HepG2 (cell line): ENCODE results near the gene RRP36. TPM values are rescaled to one million over a fixed set of nuclear protein-coding genes. Genes with fewer than 3 reads are reported as not detected.

Source experiments
- ARNT ChIP-seq: fragments of 450-650 bp; IDR thresholded peaks from 2 replicates; pipeline ENCODE4 v1.6.1; 2017
- MBNL3 ChIP-seq: fragments of 250-450 bp; sonication (Bioruptor Pico); conservative IDR thresholded peaks from 2 replicates; pipeline ENCODE4 v1.8.0; 2022; ENCODE audit warnings: mild to moderate bottlenecking, inconsistent platforms
- MZF1 ChIP-seq: sonication (generic); formaldehyde crosslinking; IDR thresholded peaks from 2 replicates; pipeline ENCODE4 v1.8.1; 2023; ENCODE audit warnings: mild to moderate bottlenecking, missing genetic modification reagents, borderline replicate concordance
- NFATC3 ChIP-seq: sonication (generic); formaldehyde crosslinking; IDR thresholded peaks from 2 replicates; pipeline ENCODE4 v1.5.1; 2020; ENCODE audit warnings: mild to moderate bottlenecking, missing genetic modification reagents
- NPAS2 ChIP-seq: sonication (generic); formaldehyde crosslinking; IDR thresholded peaks from 2 replicates; pipeline ENCODE4 v1.8.0; 2022; ENCODE audit warnings: mild to moderate bottlenecking, missing genetic modification reagents, borderline replicate concordance
- SIX1 ChIP-seq: sonication (generic); formaldehyde crosslinking; IDR thresholded peaks from 2 replicates; pipeline ENCODE4 v1.4.0; 2020; ENCODE audit warnings: missing genetic modification reagents, borderline replicate concordance
- TAF1 ChIP-seq: sonication (generic); formaldehyde crosslinking; IDR thresholded peaks from 2 replicates; pipeline ENCODE4 v1.4.0; 2020; ENCODE audit warnings: missing genetic modification reagents
- ZFAT ChIP-seq: sonication (generic); formaldehyde crosslinking; conservative IDR thresholded peaks from 2 replicates; pipeline ENCODE4 v1.8.1; 2023; ENCODE audit warnings: missing genetic modification reagents, inconsistent platforms
- ZFP82 ChIP-seq: sonication (generic); formaldehyde crosslinking; IDR thresholded peaks from 2 replicates; pipeline ENCODE4 v1.5.1; 2020; ENCODE audit warnings: mild to moderate bottlenecking, missing genetic modification reagents, borderline replicate concordance
- ZNF563 ChIP-seq: sonication (generic); formaldehyde crosslinking; IDR thresholded peaks from 2 replicates; pipeline ENCODE4 v1.8.0; 2022; ENCODE audit warnings: mild to moderate bottlenecking, moderate library complexity, missing genetic modification reagents
- ZNF564 ChIP-seq: sonication (generic); formaldehyde crosslinking; IDR thresholded peaks from 2 replicates; pipeline ENCODE4 v1.8.1; 2023; ENCODE audit warnings: mild to moderate bottlenecking, missing genetic modification reagents
- polyA plus RNA-seq, 8 experiments: library from polyadenylated mRNA; depleted of rRNA in 3 of 8; stranded (reverse) in 7 of 8; unstranded in 1 of 8; fragments of >200 nt; fragmentation: Illumina TruSeq in 4 of 8; extraction: Trizol in 4 of 8; gene quantifications; 2 replicates each; pipeline versions ENCODE4 v1.2.1 to v1.2.3, GENCODE V29; 2011 to 2016; ENCODE audit warnings: low read depth in 4 of 8, missing spikeins in 1 of 8, mixed read lengths in 1 of 8; ENCODE audit not compliant: insufficient read depth in 1 of 8
- total RNA-seq, 5 experiments: library from RNA; depleted of rRNA; stranded (reverse); fragments of >200 nt; fragmentation: Illumina TruSeq; extraction: Trizol; gene quantifications; 2 replicates each; pipeline ENCODE4 v1.2.3, GENCODE V29; 2016; ENCODE audit warnings: low read depth in 1 of 5
- TF ChIP-seq, protein P1 (sequence below): sonication (generic); formaldehyde crosslinking; conservative IDR thresholded peaks from 2 replicates; pipeline ENCODE4 v1.5.0; 2020; ENCODE audit warnings: missing genetic modification reagents
- TF ChIP-seq, protein P2 (sequence below): sonication (generic); formaldehyde crosslinking; IDR thresholded peaks from 2 replicates; pipeline ENCODE4 v1.4.0; 2020; ENCODE audit warnings: mild to moderate bottlenecking, missing genetic modification reagents
- TF ChIP-seq, protein P3 (sequence below): sonication (generic); formaldehyde crosslinking; IDR thresholded peaks from 2 replicates; pipeline ENCODE4 v1.5.0; 2020; ENCODE audit warnings: mild to moderate bottlenecking, missing genetic modification reagents
- TF ChIP-seq, protein P4 (sequence below): sonication (generic); formaldehyde crosslinking; IDR thresholded peaks from 2 replicates; pipeline ENCODE4 v1.4.0; 2020; ENCODE audit warnings: missing genetic modification reagents

Gene RRP36
- total and polyA plus RNA-seq, 2 of the 13 experiments (the other 11 are each of a cell fraction or from before 2014, with no cell fraction given), result 29.5 to 144 TPM

DNA sequence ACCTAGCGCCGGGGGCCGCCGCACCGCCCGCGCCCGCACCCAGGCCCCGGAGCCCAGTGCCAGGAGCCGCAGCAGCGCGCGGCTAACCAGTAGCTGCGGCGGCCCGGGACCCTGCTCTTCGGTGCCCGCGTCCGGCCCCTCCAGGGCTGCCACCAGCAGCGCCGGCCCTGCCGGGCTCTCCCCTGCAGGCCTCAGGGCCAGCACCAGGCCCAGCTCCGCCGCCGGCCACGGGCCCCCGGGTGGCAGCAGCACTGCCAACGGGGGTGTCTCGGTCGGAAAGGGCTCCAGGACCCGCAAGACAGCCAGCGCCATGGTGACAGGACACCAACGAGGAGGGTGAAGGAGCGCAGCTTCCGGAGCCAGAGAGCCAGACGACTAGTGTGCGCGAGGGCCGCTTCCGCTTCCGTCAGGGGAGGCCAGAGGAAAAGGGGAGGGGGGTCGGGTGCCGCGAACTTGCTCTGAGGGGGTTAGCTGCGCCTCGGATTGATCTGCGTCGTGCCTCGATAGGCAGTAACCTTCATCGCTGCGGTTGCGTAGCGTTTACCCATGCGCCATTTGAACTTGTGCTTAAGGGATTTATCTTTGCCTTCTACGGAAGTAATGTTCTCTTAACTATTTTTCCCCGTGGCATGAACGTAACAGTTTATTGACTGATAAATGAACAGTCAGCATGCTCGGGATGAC, 42.4 kb upstream of the RRP36 start, which contains the start of gene PEX6 (continued):
- TF ChIP-seq MZF1 (CRISPR knock-in tag) (no peak), NFATC3 (CRISPR knock-in tag) (peak; percentile 88; the same call in 1 of the 2 replicates), ZNF564 (CRISPR knock-in tag) (no peak), ARNT (no peak), NPAS2 (CRISPR knock-in tag) (no peak), ZFP82 (peak; percentile 82), ZNF563 (CRISPR knock-in tag) (peak; percentile 97), SIX1 (CRISPR knock-in tag) (no peak), TAF1 (CRISPR knock-in tag) (peak; percentile 76), ZFAT (CRISPR knock-in tag) (no peak), MBNL3 (CRISPR knock-in tag) (no peak)
- TF ChIP-seq, protein P1, sequence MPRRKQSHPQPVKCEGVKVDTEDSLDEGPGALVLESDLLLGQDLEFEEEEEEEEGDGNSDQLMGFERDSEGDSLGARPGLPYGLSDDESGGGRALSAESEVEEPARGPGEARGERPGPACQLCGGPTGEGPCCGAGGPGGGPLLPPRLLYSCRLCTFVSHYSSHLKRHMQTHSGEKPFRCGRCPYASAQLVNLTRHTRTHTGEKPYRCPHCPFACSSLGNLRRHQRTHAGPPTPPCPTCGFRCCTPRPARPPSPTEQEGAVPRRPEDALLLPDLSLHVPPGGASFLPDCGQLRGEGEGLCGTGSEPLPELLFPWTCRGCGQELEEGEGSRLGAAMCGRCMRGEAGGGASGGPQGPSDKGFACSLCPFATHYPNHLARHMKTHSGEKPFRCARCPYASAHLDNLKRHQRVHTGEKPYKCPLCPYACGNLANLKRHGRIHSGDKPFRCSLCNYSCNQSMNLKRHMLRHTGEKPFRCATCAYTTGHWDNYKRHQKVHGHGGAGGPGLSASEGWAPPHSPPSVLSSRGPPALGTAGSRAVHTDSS, result no peak
- TF ChIP-seq, protein P2, sequence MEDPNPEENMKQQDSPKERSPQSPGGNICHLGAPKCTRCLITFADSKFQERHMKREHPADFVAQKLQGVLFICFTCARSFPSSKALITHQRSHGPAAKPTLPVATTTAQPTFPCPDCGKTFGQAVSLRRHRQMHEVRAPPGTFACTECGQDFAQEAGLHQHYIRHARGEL (CRISPR knock-in tag), result no peak
- TF ChIP-seq, protein P3, sequence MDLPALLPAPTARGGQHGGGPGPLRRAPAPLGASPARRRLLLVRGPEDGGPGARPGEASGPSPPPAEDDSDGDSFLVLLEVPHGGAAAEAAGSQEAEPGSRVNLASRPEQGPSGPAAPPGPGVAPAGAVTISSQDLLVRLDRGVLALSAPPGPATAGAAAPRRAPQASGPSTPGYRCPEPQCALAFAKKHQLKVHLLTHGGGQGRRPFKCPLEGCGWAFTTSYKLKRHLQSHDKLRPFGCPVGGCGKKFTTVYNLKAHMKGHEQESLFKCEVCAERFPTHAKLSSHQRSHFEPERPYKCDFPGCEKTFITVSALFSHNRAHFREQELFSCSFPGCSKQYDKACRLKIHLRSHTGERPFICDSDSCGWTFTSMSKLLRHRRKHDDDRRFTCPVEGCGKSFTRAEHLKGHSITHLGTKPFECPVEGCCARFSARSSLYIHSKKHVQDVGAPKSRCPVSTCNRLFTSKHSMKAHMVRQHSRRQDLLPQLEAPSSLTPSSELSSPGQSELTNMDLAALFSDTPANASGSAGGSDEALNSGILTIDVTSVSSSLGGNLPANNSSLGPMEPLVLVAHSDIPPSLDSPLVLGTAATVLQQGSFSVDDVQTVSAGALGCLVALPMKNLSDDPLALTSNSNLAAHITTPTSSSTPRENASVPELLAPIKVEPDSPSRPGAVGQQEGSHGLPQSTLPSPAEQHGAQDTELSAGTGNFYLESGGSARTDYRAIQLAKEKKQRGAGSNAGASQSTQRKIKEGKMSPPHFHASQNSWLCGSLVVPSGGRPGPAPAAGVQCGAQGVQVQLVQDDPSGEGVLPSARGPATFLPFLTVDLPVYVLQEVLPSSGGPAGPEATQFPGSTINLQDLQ (CRISPR knock-in tag), result 0 out of 2 replicates have a peak, but pooled peaks have one; percentile 66
- TF ChIP-seq, protein P4, sequence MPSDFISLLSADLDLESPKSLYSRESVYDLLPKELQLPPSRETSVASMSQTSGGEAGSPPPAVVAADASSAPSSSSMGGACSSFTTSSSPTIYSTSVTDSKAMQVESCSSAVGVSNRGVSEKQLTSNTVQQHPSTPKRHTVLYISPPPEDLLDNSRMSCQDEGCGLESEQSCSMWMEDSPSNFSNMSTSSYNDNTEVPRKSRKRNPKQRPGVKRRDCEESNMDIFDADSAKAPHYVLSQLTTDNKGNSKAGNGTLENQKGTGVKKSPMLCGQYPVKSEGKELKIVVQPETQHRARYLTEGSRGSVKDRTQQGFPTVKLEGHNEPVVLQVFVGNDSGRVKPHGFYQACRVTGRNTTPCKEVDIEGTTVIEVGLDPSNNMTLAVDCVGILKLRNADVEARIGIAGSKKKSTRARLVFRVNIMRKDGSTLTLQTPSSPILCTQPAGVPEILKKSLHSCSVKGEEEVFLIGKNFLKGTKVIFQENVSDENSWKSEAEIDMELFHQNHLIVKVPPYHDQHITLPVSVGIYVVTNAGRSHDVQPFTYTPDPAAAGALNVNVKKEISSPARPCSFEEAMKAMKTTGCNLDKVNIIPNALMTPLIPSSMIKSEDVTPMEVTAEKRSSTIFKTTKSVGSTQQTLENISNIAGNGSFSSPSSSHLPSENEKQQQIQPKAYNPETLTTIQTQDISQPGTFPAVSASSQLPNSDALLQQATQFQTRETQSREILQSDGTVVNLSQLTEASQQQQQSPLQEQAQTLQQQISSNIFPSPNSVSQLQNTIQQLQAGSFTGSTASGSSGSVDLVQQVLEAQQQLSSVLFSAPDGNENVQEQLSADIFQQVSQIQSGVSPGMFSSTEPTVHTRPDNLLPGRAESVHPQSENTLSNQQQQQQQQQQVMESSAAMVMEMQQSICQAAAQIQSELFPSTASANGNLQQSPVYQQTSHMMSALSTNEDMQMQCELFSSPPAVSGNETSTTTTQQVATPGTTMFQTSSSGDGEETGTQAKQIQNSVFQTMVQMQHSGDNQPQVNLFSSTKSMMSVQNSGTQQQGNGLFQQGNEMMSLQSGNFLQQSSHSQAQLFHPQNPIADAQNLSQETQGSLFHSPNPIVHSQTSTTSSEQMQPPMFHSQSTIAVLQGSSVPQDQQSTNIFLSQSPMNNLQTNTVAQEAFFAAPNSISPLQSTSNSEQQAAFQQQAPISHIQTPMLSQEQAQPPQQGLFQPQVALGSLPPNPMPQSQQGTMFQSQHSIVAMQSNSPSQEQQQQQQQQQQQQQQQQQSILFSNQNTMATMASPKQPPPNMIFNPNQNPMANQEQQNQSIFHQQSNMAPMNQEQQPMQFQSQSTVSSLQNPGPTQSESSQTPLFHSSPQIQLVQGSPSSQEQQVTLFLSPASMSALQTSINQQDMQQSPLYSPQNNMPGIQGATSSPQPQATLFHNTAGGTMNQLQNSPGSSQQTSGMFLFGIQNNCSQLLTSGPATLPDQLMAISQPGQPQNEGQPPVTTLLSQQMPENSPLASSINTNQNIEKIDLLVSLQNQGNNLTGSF (CRISPR knock-in tag), result no peak
